GM12878 (cell line): ENCODE measurements around the gene ASGR1. TPM values are rescaled to one million over a fixed set of nuclear protein-coding genes. Genes with fewer than 3 reads are reported as not detected.

Experiments
- ATAC-seq: fragments of 200-7000 bp; cut with Tn5 transposase; 3 replicates; pipeline ENCODE4 v1.9.1; 2020; ENCODE audit warnings: mild to moderate bottlenecking, moderate library complexity
- BruUV-seq: library from RNA; stranded (reverse); fragments of 400-500 nt; replicated peaks from 2 replicates; lab custom pipeline; 2021; lab: Mats Ljungman, UMichigan
- CTCF ChIA-PET: fragments of 300-600 bp; sonication (Branson Sonifier 250); formaldehyde crosslinking; extraction: SDS; loops from one replicate; lab custom pipeline; 2021; ENCODE audit warnings: inconsistent platforms; lab: Yijun Ruan, JAX
- POLR2A ChIA-PET: fragments of 350-600 bp; formaldehyde crosslinking; extraction: SDS; loops from one replicate; lab custom pipeline; 2021; ENCODE audit warnings: inconsistent platforms; lab: Charles Lee
- RAD21 ChIA-PET: fragments of 300-600 bp; sonication (Branson Sonifier 250); formaldehyde crosslinking; loops from one replicate; lab custom pipeline; 2023; ENCODE audit warnings: antibody characterized with exemption; ENCODE audit not compliant: unreplicated experiment; lab: Charles Lee
- SMC1A ChIA-PET: fragments of 300-600 bp; sonication (Branson Sonifier 250); formaldehyde crosslinking; loops from one replicate; lab custom pipeline; 2023; ENCODE audit not compliant: unreplicated experiment, uncharacterized antibody; lab: Charles Lee
- DNase-seq: peaks from one replicate; pipeline ENCODE4 v3.0.0-alpha.2; 2011; ENCODE audit warnings: low read depth, low spot score
- FAIRE-seq: peaks from 3 replicates; lab custom pipeline; 2011; peaks lifted over from hg19 to GRCh38; lab: Jason Lieb, UNC
- H2AFZ ChIP-seq: 2 replicates; pipeline ENCODE4 v1.6.0; 2011; ENCODE audit warnings: low read depth, low read length, control low read depth; ENCODE audit not compliant: control insufficient read depth
- H3K27ac ChIP-seq: 2 replicates; pipeline ENCODE4 v1.5.1; 2011; ENCODE audit warnings: control low read depth; ENCODE audit not compliant: control insufficient read depth, insufficient read depth
- H3K27me3 ChIP-seq, 2 experiments: replicated peaks in 1 of 2; 2 replicates each; pipeline versions ENCODE4 v1.6.0 to v1.6.1; 2011; ENCODE audit warnings: low read length in 1 of 2; ENCODE audit not compliant: control insufficient read depth in 2 of 2, insufficient read depth in 2 of 2
- H3K36me3 ChIP-seq, 2 experiments: 2 replicates each; pipeline ENCODE4 v1.5.1; 2011; ENCODE audit warnings: low read length in 1 of 2; ENCODE audit not compliant: control insufficient read depth in 2 of 2, insufficient read depth in 2 of 2
- H3K4me1 ChIP-seq: 2 replicates; pipeline ENCODE4 v1.6.1; 2011; ENCODE audit warnings: mild to moderate bottlenecking, low read length, moderate library complexity, mixed read lengths; ENCODE audit not compliant: control insufficient read depth, insufficient read depth
- H3K4me2 ChIP-seq: 2 replicates; pipeline ENCODE4 v1.6.0; 2011; ENCODE audit warnings: control low read depth; ENCODE audit not compliant: control insufficient read depth, insufficient read depth
- H3K4me3 ChIP-seq: fragments of 200-600 bp; sonication (generic); 2 replicates; pipeline ENCODE4 v1.5.1; 2016
- H3K79me2 ChIP-seq: 2 replicates; pipeline ENCODE4 v1.6.0; 2011; ENCODE audit warnings: low read length; ENCODE audit not compliant: control insufficient read depth, insufficient read depth
- H3K9ac ChIP-seq: 2 replicates; pipeline ENCODE4 v1.8.0; 2011; ENCODE audit warnings: low read length, control low read depth, mixed read lengths; ENCODE audit not compliant: control insufficient read depth, insufficient read depth
- H3K9me3 ChIP-seq: replicated peaks from 3 replicates; pipeline ENCODE4 v1.5.1; 2011; ENCODE audit warnings: mild to moderate bottlenecking, low read length; ENCODE audit not compliant: control insufficient read depth, insufficient read depth
- H4K20me1 ChIP-seq: 2 replicates; pipeline ENCODE4 v1.6.0; 2011; ENCODE audit not compliant: control insufficient read depth, insufficient read depth
- FOS ChIP-seq: IDR thresholded peaks from 3 replicates; pipeline ENCODE4 v1.6.1; 2011; ENCODE audit warnings: borderline replicate concordance; ENCODE audit not compliant: insufficient read length; ENCODE audit errors: extremely low read depth
- MEF2A ChIP-seq: IDR thresholded peaks from 2 replicates; pipeline ENCODE4 v1.6.1; 2011; ENCODE audit warnings: low read depth, mild to moderate bottlenecking, low read length, moderate library complexity; ENCODE audit not compliant: insufficient read depth
- PBX3 ChIP-seq: IDR thresholded peaks from 2 replicates; pipeline ENCODE4 v1.6.1; 2011; ENCODE audit warnings: mild to moderate bottlenecking, low read depth, low read length, moderate library complexity; ENCODE audit not compliant: insufficient replicate concordance
- RUNX3 ChIP-seq: IDR thresholded peaks from 2 replicates; pipeline ENCODE4 v1.6.1; 2012; ENCODE audit warnings: low read length, inconsistent platforms
- SMARCA5 ChIP-seq: fragments of 450-650 bp; IDR thresholded peaks from 2 replicates; pipeline ENCODE4 v1.6.1; 2017; ENCODE audit warnings: mild to moderate bottlenecking
- SPI1 ChIP-seq: IDR thresholded peaks from 2 replicates; pipeline ENCODE4 v1.6.1; 2011; ENCODE audit warnings: low read depth, mild to moderate bottlenecking, low read length, moderate library complexity, borderline replicate concordance; ENCODE audit not compliant: insufficient read depth
- ZBTB4 ChIP-seq: fragments of 450-650 bp; formaldehyde crosslinking; IDR thresholded peaks from 2 replicates; pipeline ENCODE4 v1.4.0; 2022; ENCODE audit warnings: mild to moderate bottlenecking, moderate library complexity
- ZNF592 ChIP-seq: fragments of 450-650 bp; IDR thresholded peaks from 2 replicates; pipeline ENCODE4 v1.6.1; 2017; ENCODE audit warnings: mild to moderate bottlenecking, moderate library complexity
- WGBS: methylation state at CpG from one replicate; pipeline ENCODE4 v1.1.6; 2016; ENCODE audit warnings: low lambda C conversion rate; ENCODE audit not compliant: insufficient replicate concordance, insufficient coverage; ENCODE audit errors: missing lambda C conversion rate; 5-methylcytosine and 5-hydroxymethylcytosine counted together
- in situ Hi-C: fragments of 300-500 bp; cut with MboI; formaldehyde crosslinking; loops from 9 replicates; pipeline ENCODE4 v1.14.3; 2018; ENCODE audit warnings: mixed read lengths
- intact Hi-C: fragments of 100-400 bp; cut with micrococcal nuclease; formaldehyde crosslinking; loops from one replicate; pipeline ENCODE4 v1.14.2; 2022; ENCODE audit not compliant: unreplicated experiment
- polyA plus RNA-seq, 11 experiments: library from polyadenylated mRNA; depleted of rRNA in 4 of 11; unstranded in 6 of 11; stranded (reverse) in 5 of 11; fragments of >200 nt; fragmentation: Nextera tagmentation in 4 of 11; fragmentation: Illumina TruSeq in 1 of 11; extraction: Ambion mirVana in 4 of 11; extraction: Trizol in 1 of 11; gene quantifications; 1 replicate in 1 of 11; 2 replicates in 10 of 11; pipeline versions ENCODE4 v1.2.1 to v1.2.3, GENCODE V29; 2011 to 2016; ENCODE audit warnings: inconsistent platforms in 2 of 11, missing spikeins in 2 of 11, low read depth in 1 of 11
- total RNA-seq, 4 experiments: library from RNA; depleted of rRNA in 3 of 4; stranded (reverse); fragments of >200 nt in 3 of 4; fragmentation: Illumina TruSeq in 1 of 4; extraction: Trizol in 1 of 4; gene quantifications; 2 replicates each; pipeline versions ENCODE4 v1.2.1 to v1.2.3, GENCODE V29; 2013 to 2021
- TF ChIP-seq, protein P1 (sequence below): fragments of 450-650 bp; conservative IDR thresholded peaks from 2 replicates; pipeline ENCODE4 v1.6.1; 2017; ENCODE audit warnings: mild to moderate bottlenecking, moderate library complexity

The ASGR1 gene
- total and polyA plus RNA-seq, 10 of the 15 experiments (the other 5 are each of a cell fraction or from before 2014, with no cell fraction given): 0.06 to 0.34 (median 0.14) TPM; not detected in 6

DNA sequence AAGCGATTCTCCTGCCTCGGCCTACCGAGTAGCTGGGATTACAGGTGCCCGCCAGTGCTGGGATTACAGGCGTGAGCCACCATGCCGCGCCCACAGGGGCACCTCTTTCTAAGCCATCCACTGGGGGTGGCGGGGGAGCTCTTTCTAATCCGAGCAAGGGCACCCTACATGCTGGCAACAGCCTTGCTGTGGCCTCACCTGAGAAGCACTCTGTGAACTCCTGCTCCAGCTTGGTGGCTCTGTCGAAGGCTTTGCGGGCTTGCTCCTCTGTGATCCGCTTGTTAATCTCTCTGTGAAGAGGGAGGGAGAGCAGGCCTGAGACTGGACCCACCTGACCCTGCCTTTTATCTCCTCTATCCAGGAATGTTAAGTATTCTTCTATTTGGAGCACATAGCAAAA lies 11.9 kb upstream of the ASGR1 start (continued):
- no peak for TF ChIP-seq SMARCA5
- TF ChIP-seq, protein P1, sequence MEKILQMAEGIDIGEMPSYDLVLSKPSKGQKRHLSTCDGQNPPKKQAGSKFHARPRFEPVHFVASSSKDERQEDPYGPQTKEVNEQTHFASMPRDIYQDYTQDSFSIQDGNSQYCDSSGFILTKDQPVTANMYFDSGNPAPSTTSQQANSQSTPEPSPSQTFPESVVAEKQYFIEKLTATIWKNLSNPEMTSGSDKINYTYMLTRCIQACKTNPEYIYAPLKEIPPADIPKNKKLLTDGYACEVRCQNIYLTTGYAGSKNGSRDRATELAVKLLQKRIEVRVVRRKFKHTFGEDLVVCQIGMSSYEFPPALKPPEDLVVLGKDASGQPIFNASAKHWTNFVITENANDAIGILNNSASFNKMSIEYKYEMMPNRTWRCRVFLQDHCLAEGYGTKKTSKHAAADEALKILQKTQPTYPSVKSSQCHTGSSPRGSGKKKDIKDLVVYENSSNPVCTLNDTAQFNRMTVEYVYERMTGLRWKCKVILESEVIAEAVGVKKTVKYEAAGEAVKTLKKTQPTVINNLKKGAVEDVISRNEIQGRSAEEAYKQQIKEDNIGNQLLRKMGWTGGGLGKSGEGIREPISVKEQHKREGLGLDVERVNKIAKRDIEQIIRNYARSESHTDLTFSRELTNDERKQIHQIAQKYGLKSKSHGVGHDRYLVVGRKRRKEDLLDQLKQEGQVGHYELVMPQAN: no peak
- no peak for TF ChIP-seq MEF2A
- TF ChIP-seq FOS: no peak

- POLR2A ChIA-PET: interaction anchor here (0.6 kb wide), 1 partner anchor 145 kb away, joined by 3 read pairs; no protein-coding TSS in a partner anchor
- WGBS: 51% methylated on average over 14 of the region's 14 CpGs
- H3K4me3 ChIP-seq: no peak overlapping the region
- no peak overlapping the region for H3K27ac ChIP-seq
- no TSS peak for BruUV-seq
- FAIRE-seq (no peak), DNase-seq (no peak), ATAC-seq (no peak)
- RAD21 ChIA-PET: no interaction called here
- no peak overlapping the region for H3K4me2 ChIP-seq
- H4K20me1 ChIP-seq: no peaks in the 10 kb centered on the region
- no peaks in the 10 kb centered on the region for H3K36me3 ChIP-seq
- no peaks in the 10 kb centered on the region for H3K27me3 ChIP-seq
- in situ Hi-C loops (no loop called here), intact Hi-C loops (no loop called here)
- H3K9me3 ChIP-seq: no peaks in the 10 kb centered on the region
- H3K4me1 ChIP-seq: no peaks in the 10 kb centered on the region
- SMC1A ChIA-PET: no interaction called here
- no peaks in the 10 kb centered on the region for H3K79me2 ChIP-seq
- CTCF ChIA-PET: no interaction called here
- H2AFZ ChIP-seq: no peak overlapping the region
- H3K9ac ChIP-seq: no peak overlapping the region
- TF ChIP-seq ZBTB4 (CRISPR knock-in tag) (no peak), RUNX3 (no peak), SPI1 (no peak), ZNF592 (no peak), PBX3 (no peak)
Measured at GRCh38 chr17:7190276-7190917, 11.2 kb upstream of the ASGR1 start.
